Mucosa of descending colon (tissue), 3 donors: ENCODE results near the gene SOCS6. TPM values are rescaled to one million over a fixed set of nuclear protein-coding genes. Genes with fewer than 3 reads are reported as not detected.

Source experiments
- ATAC-seq: fragments of 200-7000 bp; cut with Tn5 transposase; one replicate; pipeline ENCODE4 v1.9.1; 2020; ENCODE audit warnings: mild to moderate bottlenecking, moderate library complexity
- DNase-seq, 3 donors: peaks; one replicate each; pipeline ENCODE4 v3.0.0-alpha.2; 2020
- H3K36me3 ChIP-seq: fragments of 200-600 bp; one replicate; pipeline ENCODE4 v1.8.0; 2021; ENCODE audit warnings: low read depth, mild to moderate bottlenecking
- H3K4me1 ChIP-seq: fragments of 200-600 bp; one replicate; pipeline ENCODE4 v1.8.0; 2021; ENCODE audit warnings: low read depth, mild to moderate bottlenecking
- H3K4me3 ChIP-seq: fragments of 200-600 bp; one replicate; pipeline ENCODE4 v1.8.0; 2021; ENCODE audit warnings: mild to moderate bottlenecking
- H3K9me3 ChIP-seq: fragments of 200-600 bp; one replicate; pipeline ENCODE4 v1.8.0; 2021; ENCODE audit warnings: mild to moderate bottlenecking
- CTCF ChIP-seq: fragments of 200-600 bp; IDR thresholded peaks from one replicate; pipeline ENCODE4 v1.8.0; 2022; ENCODE audit warnings: antibody characterized with exemption, mild to moderate bottlenecking
- intact Hi-C, 2 donors: fragments of 100-400 bp; cut with DNase I in 1 of 2; cut with micrococcal nuclease in 1 of 2; formaldehyde crosslinking; loops; one replicate each; pipeline versions ENCODE4 v1.11.0 to v1.11.1; 2022; cut with DNase I, micrococcal nuclease
- total RNA-seq, 3 donors: library from RNA; stranded (reverse); fragmentation: NEBNext Ultra II Directional in 2 of 3; extraction: Animal tissue kit (Norgen Biotek cat#: 25700) in 2 of 3; gene quantifications; one replicate each; pipeline versions ENCODE4 v1.2.1 to v1.2.4, GENCODE V29; 2021 to 2023
- donor health status: DM: no; HTN: no; CAD: no; lungs with moderate emphysema.
- donor health status: DM: no; HTN: no; CAD: no.
- donor health status: DM: no; HTN: yes; CAD: no.

The SOCS6 gene
- total RNA-seq, 3 donors from 2014 or later = 37.2 to 49.6 (median 39.7) TPM

GRCh38 chr18:70290482-70291294 is 1.8 kb downstream of the SOCS6 start:
- no peak for ATAC-seq

GRCh38 chr18:70291295-70291574 is 2.4 kb downstream of the SOCS6 start:
- H3K4me1 ChIP-seq = peaks cover 31% of the 10 kb centered on the region
- TF ChIP-seq CTCF = no peak
- no peaks in the 10 kb centered on the region for H3K36me3 ChIP-seq
- no peak overlapping the region for H3K4me3 ChIP-seq
- no peaks in the 10 kb centered on the region for H3K9me3 ChIP-seq
- DNase-seq (peak in 1 of 3 donors; percentile 33), ATAC-seq (no peak)
- intact Hi-C loops = loop anchor here in 1 of 2 donors (10.0 kb wide), 1 partner anchor 86 kb away; the partner anchor contains the start of gene RTTN

More at GRCh38 chr18:70290482-70291294, 1.8 kb downstream of the SOCS6 start:
- intact Hi-C loops = loop anchor here in 1 of 2 donors (10.0 kb wide), 1 partner anchor 86 kb away; the partner anchor contains the start of gene RTTN
- Histone ChIP-seq H3K36me3 (no peaks in the 10 kb centered on the region), H3K4me3 (no peak overlapping the region), H3K9me3 (no peaks in the 10 kb centered on the region), H3K4me1 (peaks cover 31% of the 10 kb centered on the region)
- TF ChIP-seq CTCF = no peak
- DNase-seq = peak in 1 of 3 donors; percentile 24

GRCh38 chr18:70292628-70293027 is 3.8 kb downstream of the SOCS6 start:
- no peak for TF ChIP-seq CTCF
- no peak overlapping the region for H3K4me3 ChIP-seq
- H3K36me3 ChIP-seq = no peaks in the 10 kb centered on the region
- H3K4me1 ChIP-seq = peaks cover 31% of the 10 kb centered on the region
- ATAC-seq = peak; percentile 62
- H3K9me3 ChIP-seq = no peaks in the 10 kb centered on the region
- DNase-seq = peak in 2 of 3 donors; percentile 33 to 42
- intact Hi-C loops = loop anchor here in 1 of 2 donors (10.0 kb wide), 1 partner anchor 88 kb away; the partner anchor contains the start of gene RTTN

GRCh38 chr18:70293166-70293565 is 4.3 kb downstream of the SOCS6 start:
- TF ChIP-seq CTCF = no peak
- no peaks in the 10 kb centered on the region for H3K9me3 ChIP-seq
- H3K4me1 ChIP-seq = peaks cover 31% of the 10 kb centered on the region
- peak; percentile 82 for ATAC-seq
- intact Hi-C loops = loop anchor here in 1 of 2 donors (10.0 kb wide), 1 partner anchor 88 kb away; the partner anchor contains the start of gene RTTN
- no peak overlapping the region for H3K4me3 ChIP-seq
- DNase-seq = peak in 2 of 3 donors; percentile 25 to 53
- H3K36me3 ChIP-seq = no peaks in the 10 kb centered on the region

GRCh38 chr18:70294471-70295191 is 5.8 kb downstream of the SOCS6 start:
- ATAC-seq (no peak), DNase-seq (no peak)
- Histone ChIP-seq H3K36me3 (no peaks in the 10 kb centered on the region), H3K9me3 (no peaks in the 10 kb centered on the region), H3K4me1 (peaks cover 31% of the 10 kb centered on the region), H3K4me3 (no peak overlapping the region)
- TF ChIP-seq CTCF = no peak
- intact Hi-C loops = loop anchor here in 1 of 2 donors (10.0 kb wide), 1 partner anchor 90 kb away; the partner anchor contains the start of gene RTTN
